HG02840 (cell line): ENCODE results near the gene DDX10.
"Not testable (repeated sequence)": the region's sequence is repeated elsewhere in the genome, so short reads cannot be mapped to it uniquely, and the experiment has no call there.

Experiments
- ATAC-seq: cut with Tn5 transposase; IDR thresholded peaks from one replicate; pipeline ENCODE4 v1.9.1; 2021; ENCODE audit warnings: mild to moderate bottlenecking, moderate library complexity, moderate number of reproducible peaks; ENCODE audit not compliant: unreplicated experiment, low FRiP score

The DDX10 gene

DNA sequence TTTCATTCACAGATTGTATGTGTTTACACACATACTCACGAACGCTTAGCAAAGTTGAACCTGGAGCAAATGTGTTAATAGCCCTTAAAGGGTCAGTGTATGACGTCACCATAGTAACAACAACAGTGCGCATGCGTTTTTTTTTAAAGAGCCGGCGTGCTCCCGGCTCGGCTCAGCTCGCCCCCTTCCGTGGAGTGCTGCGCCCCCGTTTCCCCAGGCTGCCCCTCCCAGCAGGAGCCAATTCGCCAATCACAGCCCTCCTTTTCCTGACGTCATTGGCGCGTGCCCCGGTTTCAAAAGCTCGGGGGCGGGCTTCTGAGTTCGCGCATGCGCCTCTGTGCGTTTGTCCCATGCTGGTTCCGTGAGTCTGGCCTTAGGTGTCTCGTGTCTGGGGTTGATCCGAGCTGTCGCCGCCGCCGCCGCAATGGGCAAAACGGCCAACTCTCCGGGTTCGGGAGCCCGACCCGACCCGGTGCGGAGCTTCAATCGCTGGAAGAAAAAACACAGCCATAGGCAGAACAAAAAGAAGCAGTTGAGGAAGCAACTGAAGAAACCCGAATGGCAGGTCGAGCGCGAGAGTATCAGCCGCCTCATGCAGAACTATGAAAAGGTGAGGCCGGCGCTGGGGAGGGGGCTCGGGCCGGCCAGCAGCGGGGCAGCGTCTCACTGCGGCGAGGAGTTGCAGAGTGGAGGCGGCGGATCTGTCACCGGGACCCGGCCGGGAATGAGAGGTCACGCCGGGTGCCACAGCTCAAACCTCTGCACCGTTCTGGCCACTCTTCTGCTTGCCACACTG, at the start of gene DDX10:
TSS of gene DDX10 (plus strand) at position 340 of the 796 bp plus-strand sequence. CDS start at position 425, 85 bp downstream.
- peak; percentile 77 for ATAC-seq

- no peak for ATAC-seq
Observed at GRCh38 chr11:108616549-108616948, 48.3 kb upstream of the DDX10 start.

- ATAC-seq = no peak
Observed at GRCh38 chr11:108617055-108617454, 47.8 kb upstream of the DDX10 start.

DNA sequence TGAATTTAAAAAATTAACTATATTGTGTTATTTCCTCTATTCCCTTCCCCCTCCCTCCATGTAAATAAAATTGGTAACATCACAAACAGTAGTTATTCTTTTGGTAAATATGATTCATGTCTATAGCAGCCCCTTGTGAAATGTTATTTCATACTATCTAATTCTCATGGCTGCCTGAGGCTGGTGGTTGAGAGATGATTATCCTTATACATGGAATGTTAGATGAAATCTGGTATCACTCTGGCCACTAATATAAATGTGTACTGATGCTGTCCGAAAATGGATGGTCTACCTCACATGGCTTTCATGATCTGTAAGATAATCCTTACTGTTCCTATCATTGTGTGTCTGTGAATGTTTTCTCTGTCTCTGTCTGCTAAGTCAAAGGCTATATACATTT, 46.3 kb upstream of the DDX10 start:
- ATAC-seq = no peak

DNA sequence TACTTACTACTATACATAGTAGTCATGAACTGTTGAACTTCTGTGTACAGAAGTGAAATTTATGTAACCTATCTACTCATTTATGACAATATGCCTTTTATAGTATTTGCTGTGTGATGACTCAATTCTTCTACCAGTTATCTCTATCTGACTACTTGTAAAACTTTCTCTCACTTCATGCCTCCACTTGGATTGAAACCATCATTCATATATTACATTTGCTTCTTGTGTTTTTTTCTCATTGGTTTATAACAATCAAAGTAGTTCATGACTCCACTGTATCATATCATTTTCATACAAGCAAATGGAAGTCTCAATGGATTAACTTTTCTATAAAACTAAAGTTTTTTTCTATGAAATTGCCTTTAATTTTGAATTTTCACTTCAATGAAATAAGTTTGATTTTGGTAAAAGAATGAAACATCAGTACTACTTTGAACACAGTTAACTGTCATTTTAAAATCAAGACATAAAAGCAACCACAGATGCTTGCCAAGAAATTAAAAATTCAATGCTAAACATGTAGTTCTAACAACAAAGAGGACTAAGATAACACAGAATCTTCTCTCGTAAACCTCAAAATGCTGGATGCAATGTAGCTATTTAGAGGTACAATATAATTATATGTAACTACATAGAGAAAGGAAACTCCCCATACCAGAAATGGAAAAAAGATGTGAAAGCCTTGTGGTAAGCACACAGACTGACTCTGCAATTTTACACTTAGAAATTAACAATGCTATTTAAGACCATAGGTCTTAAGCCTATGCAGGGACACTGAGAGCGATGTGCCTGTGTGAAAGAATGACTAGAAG, 43.7 kb upstream of the DDX10 start:
- peak; percentile 88 for ATAC-seq

DNA sequence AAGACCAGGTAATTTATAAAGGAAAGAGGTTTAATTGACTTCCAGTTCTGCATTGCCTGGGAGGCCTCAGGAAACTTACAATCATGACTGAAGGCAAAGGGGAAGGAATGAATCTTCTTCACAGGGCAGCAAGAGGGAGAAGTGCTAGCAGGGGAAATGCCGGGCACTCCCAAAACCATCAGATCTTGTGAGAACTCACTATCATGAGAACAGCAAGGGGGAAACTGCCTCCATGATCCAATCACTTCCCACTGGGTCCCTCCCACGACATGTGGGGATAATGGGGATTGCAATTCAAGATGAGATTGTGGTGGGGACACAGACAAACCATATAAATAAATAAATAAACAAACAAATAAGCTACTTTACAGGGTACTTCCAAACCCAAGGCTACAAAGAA, 42.5 kb upstream of the DDX10 start:
- ATAC-seq = no peak

DNA sequence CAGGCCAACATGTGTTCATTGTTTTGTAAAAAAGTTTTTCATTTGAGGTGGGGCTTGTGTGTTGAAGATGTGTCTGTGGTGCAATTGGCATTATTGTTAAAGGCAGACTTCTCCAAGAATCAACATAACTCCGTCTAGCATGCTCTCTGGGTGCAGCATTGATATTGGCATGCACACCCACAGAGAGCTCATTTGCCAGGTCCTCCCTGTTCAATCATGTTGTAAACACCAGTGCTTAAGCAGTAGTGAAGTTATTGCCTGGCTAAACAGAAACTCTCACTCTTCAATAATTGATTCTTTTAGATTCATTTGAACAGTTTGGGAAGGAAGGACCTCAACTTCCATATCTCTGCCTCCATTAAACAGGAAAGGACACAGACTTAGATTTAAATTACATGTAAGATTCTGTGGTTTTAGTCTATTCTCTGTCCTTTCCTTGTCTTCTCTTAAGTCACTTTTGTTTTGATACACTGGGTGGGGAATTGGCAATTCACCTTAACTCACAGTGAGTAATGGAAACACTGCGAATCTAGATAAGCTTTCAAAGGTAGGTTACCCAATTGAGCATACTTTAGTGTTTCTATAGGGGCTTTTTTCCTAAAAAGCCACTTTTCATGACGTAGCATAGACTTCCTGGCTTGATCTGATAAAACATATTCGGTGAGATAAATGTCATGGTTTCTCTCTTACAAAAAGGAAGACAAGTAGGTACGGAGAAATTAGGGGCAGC, 40.5 kb upstream of the DDX10 start:
- no peak for ATAC-seq

- ATAC-seq = no peak
Observed at GRCh38 chr11:108628326-108628725, 36.5 kb upstream of the DDX10 start.

DNA sequence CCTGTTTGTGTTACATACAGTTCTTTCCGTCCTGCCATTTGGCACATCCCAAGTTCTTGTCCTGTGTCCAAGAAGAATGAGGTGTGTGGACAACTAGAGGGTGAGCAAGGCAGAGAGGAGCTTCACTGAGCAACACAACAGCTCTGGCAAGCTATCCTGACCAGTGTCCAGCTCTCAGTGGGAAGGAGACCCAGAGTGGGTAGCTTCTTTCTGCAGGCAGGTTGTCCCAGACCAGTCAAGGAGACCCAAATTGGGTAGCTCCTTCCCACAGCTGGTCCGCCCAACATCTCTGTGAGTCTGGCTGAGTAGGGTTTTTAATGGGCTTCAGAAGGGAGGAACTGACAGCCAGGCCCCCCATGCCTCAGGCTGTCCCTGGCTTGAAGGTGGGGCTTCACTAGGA, 36.1 kb upstream of the DDX10 start:
- ATAC-seq = no peak

DNA sequence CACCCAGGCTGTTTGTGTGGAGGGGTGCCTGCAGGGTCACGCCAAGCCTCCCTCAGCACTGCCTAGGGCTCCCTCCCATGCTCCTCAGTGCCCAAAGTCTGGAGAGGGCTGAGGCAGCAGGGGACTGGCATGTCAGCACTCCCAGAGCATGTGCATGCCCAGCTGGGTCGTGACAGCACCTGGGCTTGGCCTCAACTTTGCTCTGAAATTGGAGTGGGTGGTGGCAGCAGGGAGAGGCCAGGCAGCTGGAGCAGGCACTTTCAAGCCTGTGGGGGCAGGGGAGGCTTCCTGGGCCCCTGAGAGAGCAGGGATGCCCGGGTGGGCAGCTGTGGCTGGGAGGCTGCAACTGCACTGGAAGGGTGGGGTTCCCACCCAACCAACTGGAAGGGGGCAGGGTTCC, 35.6 kb upstream of the DDX10 start:
- ATAC-seq = no peak

DNA sequence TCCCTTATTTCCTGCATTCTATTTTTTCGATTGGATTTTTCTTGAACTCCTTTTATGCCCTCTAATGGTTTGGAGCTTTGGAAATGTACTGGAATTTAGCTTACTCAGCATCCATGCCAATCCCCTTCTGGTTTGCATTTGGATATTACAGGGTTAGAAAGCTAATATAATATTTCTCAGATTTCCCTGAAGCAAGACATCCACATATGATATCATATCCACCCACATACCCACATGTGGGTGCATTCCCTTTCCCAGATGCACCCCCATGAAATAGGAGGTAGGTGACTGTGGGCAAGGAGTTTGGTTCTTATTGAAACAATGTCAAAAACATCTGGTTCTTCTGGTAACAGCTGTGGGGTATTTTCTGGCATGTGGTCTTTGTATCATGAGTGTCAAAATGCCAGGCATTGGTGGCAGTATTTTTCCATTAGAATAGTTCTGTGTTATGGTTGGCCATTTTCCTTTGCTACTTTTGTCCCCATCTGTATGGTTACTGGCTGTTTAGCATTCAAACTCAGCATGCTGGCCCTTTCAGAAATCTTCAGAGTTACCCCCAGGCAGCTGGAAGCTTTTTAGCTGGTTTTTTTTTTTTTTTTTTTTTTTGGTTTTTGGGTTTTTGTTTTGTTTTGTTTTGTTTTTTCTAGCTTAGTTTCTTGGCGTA, 32.7 kb upstream of the DDX10 start:
- no peak for ATAC-seq

DNA sequence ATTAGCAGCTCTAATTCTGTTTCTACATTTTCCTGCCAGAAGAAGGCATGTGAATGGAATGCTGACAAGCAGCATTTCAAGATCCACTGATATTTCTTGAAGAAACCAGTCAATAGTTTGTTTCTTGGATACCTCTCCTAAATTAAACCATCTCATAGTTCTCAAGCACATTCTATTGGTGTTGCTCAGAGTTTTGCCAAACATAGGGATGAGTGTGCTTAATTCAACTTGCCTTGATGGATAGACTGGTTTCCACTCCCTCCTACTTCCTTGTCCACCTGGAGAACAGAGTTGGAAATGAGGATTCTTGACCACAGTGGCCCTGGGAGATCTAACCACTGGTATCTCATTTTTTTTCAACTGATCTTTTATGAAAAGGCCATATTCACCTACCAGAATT, 29.8 kb upstream of the DDX10 start:
- no peak for ATAC-seq

DNA sequence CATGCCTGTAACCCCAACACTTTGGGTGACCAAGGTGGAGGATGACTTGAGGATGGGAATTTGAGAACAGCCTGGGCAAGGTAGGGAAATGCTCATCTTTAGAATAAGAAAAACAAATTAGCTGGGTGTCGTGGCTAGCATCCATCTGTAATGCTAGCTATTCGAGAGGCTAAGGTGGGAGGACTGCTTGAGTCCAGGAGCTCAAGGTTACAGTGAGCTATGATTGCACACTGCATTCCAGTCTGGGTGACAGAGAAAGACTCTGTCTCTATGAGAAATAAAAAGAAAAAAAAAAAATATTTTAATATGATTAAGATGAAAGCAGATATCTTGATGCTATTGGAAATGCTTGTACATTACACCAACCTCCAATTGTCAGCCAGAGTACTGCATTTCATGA, 28.6 kb upstream of the DDX10 start:
- ATAC-seq = no peak

DNA sequence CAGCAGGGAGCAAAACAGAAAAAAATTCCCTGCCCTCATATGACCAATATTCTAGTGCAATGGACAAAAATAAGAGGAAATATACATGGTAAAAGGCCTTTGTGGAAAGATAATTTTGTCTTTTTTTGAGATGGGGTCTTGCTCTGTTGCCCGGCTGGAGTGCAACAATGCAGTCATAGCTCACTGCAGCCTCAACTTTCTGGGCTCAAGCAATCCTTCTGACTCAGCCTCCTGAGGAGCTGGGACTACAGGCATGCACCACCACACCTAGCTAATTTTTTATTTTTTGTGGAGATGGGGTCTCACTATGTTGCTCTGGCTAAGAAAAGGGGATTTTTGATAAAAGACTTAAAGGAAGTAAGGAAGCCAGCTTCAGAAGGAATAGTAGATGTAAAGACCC, 25.7 kb upstream of the DDX10 start:
- no peak for ATAC-seq

DNA sequence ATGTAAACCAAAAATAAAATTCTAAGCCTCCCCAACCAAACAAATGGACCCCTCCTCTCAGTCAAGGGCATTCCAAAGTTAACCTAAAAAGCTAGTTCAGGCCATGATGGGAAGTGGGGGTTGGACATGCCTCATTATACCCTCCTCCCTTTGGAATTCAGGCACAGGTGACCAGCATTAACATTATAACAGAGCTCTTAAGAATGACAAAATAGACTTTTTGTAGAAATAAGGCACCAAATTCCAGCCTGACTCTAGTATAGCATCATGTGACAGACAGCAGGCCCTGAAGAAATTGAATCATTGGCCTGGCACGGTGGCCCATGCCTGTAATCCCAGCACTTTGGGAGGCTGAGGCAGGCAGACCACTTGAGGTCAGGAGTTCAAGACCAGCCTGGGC, 23.1 kb upstream of the DDX10 start:
- not testable (repeated sequence) for ATAC-seq

- no peak for ATAC-seq
Observed at GRCh38 chr11:108643974-108644373, 20.9 kb upstream of the DDX10 start.

- no peak for ATAC-seq
Observed at GRCh38 chr11:108645970-108646369, 18.9 kb upstream of the DDX10 start.

DNA sequence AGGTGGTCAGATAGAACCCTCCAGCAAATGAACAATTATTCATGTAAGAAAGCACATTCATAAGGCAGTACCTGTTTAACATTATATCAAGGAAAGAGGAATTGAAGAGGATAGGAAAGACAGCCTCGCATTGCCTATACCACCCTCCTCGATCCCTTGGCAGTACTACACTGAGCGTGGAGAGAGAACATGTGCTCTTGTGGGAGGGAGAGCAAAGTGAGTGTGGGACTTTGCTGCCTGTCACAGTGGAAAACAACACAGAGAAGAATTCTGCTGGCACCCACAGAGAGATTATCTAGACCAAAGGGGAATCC, 17.5 kb upstream of the DDX10 start:
- no peak for ATAC-seq

DNA sequence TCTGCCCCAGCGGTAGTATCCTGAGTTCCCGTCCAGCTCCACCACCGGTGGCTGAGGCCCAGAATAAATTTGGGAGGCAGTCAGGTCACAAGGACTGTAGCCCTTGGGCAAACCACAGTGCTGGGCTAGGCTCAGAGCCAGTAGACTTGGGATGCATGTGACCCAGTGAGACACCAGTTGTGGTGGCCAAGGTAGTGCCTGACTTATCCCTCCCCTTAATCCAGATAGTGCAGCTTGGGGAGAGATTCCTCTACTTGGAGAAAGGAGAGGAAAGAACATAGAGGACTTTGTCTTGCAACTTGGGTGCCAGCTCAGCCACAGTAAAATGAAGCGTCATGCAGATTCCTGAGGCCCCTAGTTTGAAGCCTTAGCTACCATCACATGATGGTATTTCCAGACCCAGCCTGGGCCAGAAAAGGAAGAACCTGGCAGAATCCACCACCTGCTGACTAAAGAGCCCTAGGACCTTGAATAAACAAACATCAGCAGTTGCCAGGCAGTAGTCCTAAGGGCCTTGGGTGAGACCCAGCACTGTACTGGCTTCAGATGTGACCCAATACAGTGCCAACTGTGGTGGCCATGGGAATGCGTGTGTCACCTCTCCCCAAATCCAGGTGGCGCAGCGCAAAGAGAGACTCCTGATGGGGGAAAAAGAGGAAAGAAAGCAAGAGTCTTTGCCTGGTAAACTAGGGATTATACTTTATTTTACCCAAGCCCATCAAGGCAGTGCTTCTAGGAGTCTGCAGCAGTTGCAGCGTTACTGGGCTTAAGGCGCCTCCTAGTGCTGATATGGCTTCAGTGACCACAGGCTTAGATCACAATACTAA, 17.0 kb upstream of the DDX10 start:
- no peak for ATAC-seq

GRCh38 chr11:108648528-108648885, 16.4 kb upstream of the DDX10 start:
- no peak for ATAC-seq
